GM13977 (cell line): ENCODE measurements around the gene COL8A1.

Experiments used
- DNase-seq: peaks from one replicate; pipeline ENCODE4 v3.0.0; 2012; ENCODE audit warnings: low spot score
- CTCF ChIP-seq: IDR thresholded peaks from 2 replicates; pipeline ENCODE4 v1.5.1; 2012; ENCODE audit warnings: mild to moderate bottlenecking, control low read depth; ENCODE audit not compliant: insufficient read depth; ENCODE audit errors: extremely low read depth, missing control alignments
- in situ Hi-C: fragments of 300-500 bp; cut with MboI; formaldehyde crosslinking; loops from one replicate; pipeline ENCODE4 v1.12.0; 2022; ENCODE audit warnings: low sequenced_read_pairs, low pct_unique_long_range_greater_than_20kb, mixed read lengths, inconsistent platforms; ENCODE audit not compliant: unreplicated experiment

The COL8A1 gene

GRCh38 chr3:99817437-99818240 lies 179.2 kb downstream of the COL8A1 start, which contains the start of gene CMSS1:
TSS of gene CMSS1 (plus strand) at chr3:99817862.
- no peak for TF ChIP-seq CTCF
- in situ Hi-C loops: no loop called here
- DNase-seq: peak; percentile 88

GRCh38 chr3:99818818-99819217 lies 180.4 kb downstream of the COL8A1 start:
- in situ Hi-C loops: no loop called here
- TF ChIP-seq CTCF: no peak
- no peak for DNase-seq

- no peak for DNase-seq
- TF ChIP-seq CTCF: no peak
- in situ Hi-C loops: no loop called here
These were observed 185.6 kb downstream of the COL8A1 start for GRCh38 chr3:99823723-99824711.

- DNase-seq: no peak
- TF ChIP-seq CTCF: no peak
- in situ Hi-C loops: loop anchor here (25.0 kb wide), 1 partner anchor 762 kb away; no protein-coding TSS in a partner anchor
These were observed 186.7 kb downstream of the COL8A1 start for GRCh38 chr3:99825004-99825640.

- in situ Hi-C loops: loop anchor here (25.0 kb wide), 1 partner anchor 757 kb away; no protein-coding TSS in a partner anchor
- no peak for TF ChIP-seq CTCF
- no peak for DNase-seq
These were observed 191.4 kb downstream of the COL8A1 start for GRCh38 chr3:99829844-99830243.
